Endothelial cell of umbilical vein (primary cell): ENCODE measurements around the gene TMPRSS11E. TPM values are rescaled to one million over a fixed set of nuclear protein-coding genes. Genes with fewer than 3 reads are reported as not detected.

Source experiments
- BruUV-seq: library from RNA; stranded (reverse); fragments of 400-500 nt; replicated peaks from 2 replicates; lab custom pipeline; 2021; lab: Mats Ljungman, UMichigan
- CTCF ChIA-PET: fragments of 300-600, 350-600 bp; sonication (Branson Sonifier 250); formaldehyde crosslinking; loops from one replicate; lab custom pipeline; 2021; ENCODE audit warnings: antibody characterized with exemption, inconsistent platforms; lab: Charles Lee
- POLR2A ChIA-PET: fragments of 300-600, 350-600 bp; sonication (Branson Sonifier 250); formaldehyde crosslinking; loops from one replicate; lab custom pipeline; 2021; ENCODE audit warnings: antibody characterized with exemption, inconsistent platforms; lab: Charles Lee
- DNase-seq: peaks from one replicate; pipeline ENCODE4 v3.0.0-alpha.2; 2011; ENCODE audit warnings: low read depth, low spot score
- FAIRE-seq: peaks from 2 replicates; lab custom pipeline; 2011; peaks lifted over from hg19 to GRCh38; lab: Jason Lieb, UNC
- H2AFZ ChIP-seq: 2 replicates; pipeline ENCODE4 v1.6.0; 2012; ENCODE audit warnings: low read depth, low read length, control low read depth, inconsistent platforms
- H3K27ac ChIP-seq: 2 replicates; pipeline ENCODE4 v1.5.1; 2011; ENCODE audit warnings: low read depth, mild to moderate bottlenecking, control low read depth, low read length, moderate library complexity; ENCODE audit not compliant: insufficient read depth
- H3K27me3 ChIP-seq, 2 experiments: 2 replicates each; pipeline versions ENCODE4 v1.6.0 to v1.6.1; 2011; ENCODE audit warnings: low read length in 2 of 2, mixed read lengths in 1 of 2; ENCODE audit not compliant: control insufficient read depth in 2 of 2, insufficient read depth in 2 of 2
- H3K36me3 ChIP-seq, 2 experiments: 2 replicates in 1 of 2; 3 replicates in 1 of 2; pipeline ENCODE4 v1.5.1; 2011; ENCODE audit warnings: low read length in 2 of 2, mild to moderate bottlenecking in 1 of 2, moderate library complexity in 1 of 2; ENCODE audit not compliant: control insufficient read depth in 2 of 2, insufficient read depth in 2 of 2; ENCODE audit errors: extremely low read depth in 1 of 2
- H3K4me1 ChIP-seq: 3 replicates; pipeline ENCODE4 v1.5.1; 2011; ENCODE audit warnings: mild to moderate bottlenecking, low read length; ENCODE audit not compliant: control insufficient read depth, insufficient read depth; ENCODE audit errors: extremely low read depth
- H3K4me2 ChIP-seq: 2 replicates; pipeline ENCODE4 v1.6.1; 2011; ENCODE audit warnings: low read length, control low read depth, mixed read lengths; ENCODE audit not compliant: insufficient read depth
- H3K4me3 ChIP-seq, 3 experiments: fragments of 200-600 bp in 1 of 3; sonication (generic), shearing (Covaris generic) in 1 of 3; replicated peaks in 1 of 3; 2 replicates each; pipeline ENCODE4 v1.5.1; 2011 to 2016; ENCODE audit warnings: control low read depth in 3 of 3, low read length in 3 of 3, mild to moderate bottlenecking in 2 of 3, inconsistent platforms in 1 of 3, low read depth in 1 of 3, moderate library complexity in 1 of 3; ENCODE audit not compliant: insufficient read depth in 1 of 3
- H3K79me2 ChIP-seq: 2 replicates; pipeline ENCODE4 v1.6.0; 2012; ENCODE audit warnings: low read length, inconsistent platforms; ENCODE audit not compliant: control insufficient read depth, insufficient read depth
- H3K9ac ChIP-seq: replicated peaks from 2 replicates; pipeline ENCODE3; 2011; ENCODE audit warnings: low read length, control low read depth; ENCODE audit not compliant: insufficient read depth; ENCODE audit errors: extremely low read depth
- H3K9me1 ChIP-seq: replicated peaks from 3 replicates; pipeline ENCODE4 v1.6.0; 2011; ENCODE audit warnings: mild to moderate bottlenecking, low read length; ENCODE audit not compliant: control insufficient read depth, insufficient read depth; ENCODE audit errors: extremely low read depth
- H3K9me3 ChIP-seq: replicated peaks from 2 replicates; pipeline ENCODE4 v1.5.1; 2012; ENCODE audit warnings: low read length, inconsistent platforms; ENCODE audit not compliant: control insufficient read depth, insufficient read depth
- H4K20me1 ChIP-seq: replicated peaks from 2 replicates; pipeline ENCODE3; 2011; ENCODE audit warnings: mild to moderate bottlenecking, low read length; ENCODE audit not compliant: control insufficient read depth, insufficient read depth; ENCODE audit errors: extremely low read depth
- CTCF ChIP-seq, 2 donors: IDR thresholded peaks; 1 replicate in 1 of 2; 2 replicates in 1 of 2; pipeline ENCODE4 v1.5.1; 2011; ENCODE audit warnings: low read length in 2 of 2, mild to moderate bottlenecking in 2 of 2, moderate library complexity in 2 of 2, control low read depth in 1 of 2, inconsistent platforms in 1 of 2, low read depth in 1 of 2; ENCODE audit not compliant: insufficient read depth in 1 of 2; ENCODE audit errors: extremely low read depth in 1 of 2
- EZH2 ChIP-seq: IDR thresholded peaks from 2 replicates; pipeline ENCODE4 v1.6.1; 2012; ENCODE audit warnings: borderline replicate concordance, low read depth, mild to moderate bottlenecking, moderate library complexity, low read length, inconsistent platforms; ENCODE audit not compliant: severe bottlenecking
- FOS ChIP-seq: IDR thresholded peaks from 2 replicates; pipeline ENCODE4 v1.6.1; 2011; ENCODE audit warnings: mild to moderate bottlenecking, low read length, moderate library complexity, borderline replicate concordance; ENCODE audit not compliant: insufficient read depth
- GATA2 ChIP-seq: IDR thresholded peaks from 2 replicates; pipeline ENCODE4 v1.7.0; 2011; ENCODE audit warnings: low read depth, mild to moderate bottlenecking, moderate library complexity, mixed read lengths, low read length; ENCODE audit not compliant: insufficient read length, insufficient read depth
- JUN ChIP-seq: IDR thresholded peaks from 2 replicates; pipeline ENCODE4 v1.6.1; 2011; ENCODE audit warnings: borderline replicate concordance, low read depth; ENCODE audit not compliant: insufficient read length, insufficient read depth
- MAX ChIP-seq: IDR thresholded peaks from 2 replicates; pipeline ENCODE4 v1.6.1; 2011; ENCODE audit not compliant: insufficient read depth, insufficient read length
- MYC ChIP-seq: IDR thresholded peaks from one replicate; pipeline ENCODE4 v1.6.1; 2011; ENCODE audit warnings: mild to moderate bottlenecking, low read depth, low read length
- POLR2A ChIP-seq: IDR thresholded peaks from 2 replicates; pipeline ENCODE4 v1.6.1; 2012; ENCODE audit warnings: low read depth, mild to moderate bottlenecking, control low read depth, low read length
- POLR2AphosphoS5 ChIP-seq: IDR thresholded peaks from 2 replicates; pipeline ENCODE4 v1.6.1; 2012; ENCODE audit warnings: low read depth, mild to moderate bottlenecking, control low read depth, low read length, moderate library complexity; ENCODE audit not compliant: insufficient read depth
- dilution Hi-C: fragments of 300-500 bp; cut with MboI; formaldehyde crosslinking; loops from one replicate; pipeline ENCODE4 v1.15.0; 2019; ENCODE audit warnings: low sequenced_read_pairs; ENCODE audit not compliant: extremely low pct_ligation_motif_present
- intact Hi-C: fragments of 100-400 bp; cut with micrococcal nuclease; formaldehyde crosslinking; loops from one replicate; pipeline ENCODE4 v1.10.0; 2022
- polyA plus RNA-seq, 4 experiments: library from polyadenylated mRNA; depleted of rRNA in 3 of 4; stranded (reverse) in 3 of 4; unstranded in 1 of 4; fragments of >200 nt; gene quantifications; 2 replicates each; pipeline versions ENCODE4 v1.2.1 to v1.2.3, GENCODE V29; 2011 to 2012; ENCODE audit warnings: missing spikeins in 1 of 4
- total RNA-seq: library from RNA; stranded (reverse); gene quantifications from 2 replicates; pipeline ENCODE4 v1.2.3, GENCODE V29; 2021

TMPRSS11E gene
- total and polyA plus RNA-seq, 2 donors (not counting 3 experiments of a cell fraction or from before 2014, with no cell fraction given) = not detected

- DNase-seq = no peak
- TF ChIP-seq MAX (no peak), FOS (no peak), EZH2 (no peak), POLR2AphosphoS5 (no peak), CTCF (IDR thresholded peaks at IDR 0.05; ENCODE audit: extremely low read depth in 1 of 2, insufficient read depth in 1 of 2, low read depth in 1 of 2, low read length in 2 of 2) (no peak), JUN (no peak), GATA2 (no peak), POLR2A (no peak), MYC (no peak)
- H3K36me3 ChIP-seq = no peaks in the 10 kb centered on the region
- BruUV-seq = no TSS peak
- H4K20me1 ChIP-seq = no peaks in the 10 kb centered on the region
- H3K27me3 ChIP-seq = no peaks in the 10 kb centered on the region
- H3K4me1 ChIP-seq = no peaks in the 10 kb centered on the region
- intact Hi-C loops = no loop called here
- no peaks in the 10 kb centered on the region for H3K9me1 ChIP-seq
- FAIRE-seq = no peak
- H3K4me2 ChIP-seq = no peak overlapping the region
- H3K27ac ChIP-seq = no peak overlapping the region
- no peaks in the 10 kb centered on the region for H3K79me2 ChIP-seq
- H3K9ac ChIP-seq = no peak overlapping the region
- dilution Hi-C loops = no loop called here
- H3K4me3 ChIP-seq = no peak overlapping the region
- ChIA-PET CTCF (no interaction called here), POLR2A (no interaction called here)
- H3K9me3 ChIP-seq = no peaks in the 10 kb centered on the region
- no peak overlapping the region for H2AFZ ChIP-seq
Measured at GRCh38 chr4:68466751-68467150, 19.5 kb downstream of the TMPRSS11E start.
